ENCODE data around the gene POLL.

DNA sequence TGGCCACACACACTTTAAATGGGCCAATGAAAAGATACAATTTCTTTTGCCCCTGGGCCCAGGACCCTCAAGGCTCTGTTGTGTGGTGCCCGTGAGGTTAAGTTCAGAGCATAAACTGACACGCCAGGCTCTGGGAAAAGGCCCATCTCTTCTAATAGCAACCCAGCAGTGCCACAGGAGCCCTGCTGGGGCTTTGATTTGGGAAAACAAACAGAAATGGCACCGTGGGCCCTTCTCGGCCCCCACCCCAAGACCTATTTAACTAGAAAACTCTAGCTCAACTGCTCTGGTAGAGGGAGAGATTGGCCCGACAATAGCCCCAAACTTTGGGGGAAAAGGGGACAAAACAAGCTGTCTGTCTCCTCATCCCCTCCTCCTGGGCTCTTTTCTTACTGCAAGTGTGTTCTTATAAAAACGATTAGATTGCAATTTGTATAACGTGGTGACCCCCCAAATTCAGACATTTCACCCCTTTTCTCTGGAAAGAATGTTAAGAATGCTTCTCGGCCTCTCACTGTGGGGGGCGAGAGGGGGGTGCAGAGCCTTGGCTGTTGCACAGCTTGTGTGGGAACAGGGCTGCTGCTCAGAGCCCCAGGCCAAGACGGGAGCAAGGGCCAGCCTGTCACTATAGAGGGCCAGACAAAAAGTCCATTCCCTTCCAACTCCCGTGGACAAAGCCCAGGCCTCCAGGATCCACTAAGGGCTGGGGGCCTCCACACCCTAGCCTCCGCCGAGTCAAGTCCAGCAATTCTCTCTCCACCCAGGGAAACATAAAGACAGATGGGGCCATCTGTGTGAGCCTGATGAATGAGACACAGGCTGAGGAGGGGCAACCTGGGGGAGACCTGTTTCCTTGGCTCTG lies 26.8 kb upstream of the POLL start:
- TF ChIP-seq, protein P1, sequence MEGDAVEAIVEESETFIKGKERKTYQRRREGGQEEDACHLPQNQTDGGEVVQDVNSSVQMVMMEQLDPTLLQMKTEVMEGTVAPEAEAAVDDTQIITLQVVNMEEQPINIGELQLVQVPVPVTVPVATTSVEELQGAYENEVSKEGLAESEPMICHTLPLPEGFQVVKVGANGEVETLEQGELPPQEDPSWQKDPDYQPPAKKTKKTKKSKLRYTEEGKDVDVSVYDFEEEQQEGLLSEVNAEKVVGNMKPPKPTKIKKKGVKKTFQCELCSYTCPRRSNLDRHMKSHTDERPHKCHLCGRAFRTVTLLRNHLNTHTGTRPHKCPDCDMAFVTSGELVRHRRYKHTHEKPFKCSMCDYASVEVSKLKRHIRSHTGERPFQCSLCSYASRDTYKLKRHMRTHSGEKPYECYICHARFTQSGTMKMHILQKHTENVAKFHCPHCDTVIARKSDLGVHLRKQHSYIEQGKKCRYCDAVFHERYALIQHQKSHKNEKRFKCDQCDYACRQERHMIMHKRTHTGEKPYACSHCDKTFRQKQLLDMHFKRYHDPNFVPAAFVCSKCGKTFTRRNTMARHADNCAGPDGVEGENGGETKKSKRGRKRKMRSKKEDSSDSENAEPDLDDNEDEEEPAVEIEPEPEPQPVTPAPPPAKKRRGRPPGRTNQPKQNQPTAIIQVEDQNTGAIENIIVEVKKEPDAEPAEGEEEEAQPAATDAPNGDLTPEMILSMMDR (IDR thresholded peaks at IDR 0.05): no peak
- no peak for TF ChIP-seq POLR2A (IDR thresholded peaks at IDR 0.05)

All from heart left ventricle (tissue), 13 donors.